Cardiac fibroblast (primary cell): Measurements from ENCODE around the gene NKAPD1.
A peak's percentile ranks its signal among the peaks of the same experiment; 100 is the strongest.

Experiments
- DNase-seq, 2 donors: peaks; one replicate each; pipeline versions ENCODE4 v3.0.0 to v3.0.0-alpha.2; 2010; ENCODE audit warnings: low read depth in 2 of 2
- H3K4me3 ChIP-seq, 2 donors: replicated peaks in 1 of 2; 1 replicate in 1 of 2; 2 replicates in 1 of 2; pipeline ENCODE4 v1.5.1; 2011; ENCODE audit warnings: low read depth in 2 of 2, low read length in 2 of 2, mild to moderate bottlenecking in 2 of 2, moderate library complexity in 1 of 2
- CTCF ChIP-seq: IDR thresholded peaks from one replicate; pipeline ENCODE4 v1.5.1; 2011; ENCODE audit warnings: low read depth, mild to moderate bottlenecking, low read length, inconsistent platforms

Gene NKAPD1

GRCh38 chr11:112051768-112052167, 22.3 kb upstream of the NKAPD1 start:
- TF ChIP-seq CTCF = no peak
- DNase-seq = no peak
- H3K4me3 ChIP-seq = no peak overlapping the region

GRCh38 chr11:112057170-112057569, 16.9 kb upstream of the NKAPD1 start:
- no peak for DNase-seq
- no peak overlapping the region for H3K4me3 ChIP-seq
- no peak for TF ChIP-seq CTCF

- H3K4me3 ChIP-seq = no peak overlapping the region
- TF ChIP-seq CTCF = no peak
- DNase-seq = no peak
These were observed 16.0 kb upstream of the NKAPD1 start for GRCh38 chr11:112058103-112058502.

- no peak for DNase-seq
- H3K4me3 ChIP-seq = no peak overlapping the region
These were observed 11.2 kb upstream of the NKAPD1 start for GRCh38 chr11:112062923-112063322.

GRCh38 chr11:112082729-112083128, 8.6 kb downstream of the NKAPD1 start:
- H3K4me3 ChIP-seq = no peak overlapping the region
- peak; percentile 18 to 71 for DNase-seq
- no peak for TF ChIP-seq CTCF

More at GRCh38 chr11:112062923-112063322, 11.2 kb upstream of the NKAPD1 start:
- no peak for TF ChIP-seq CTCF

GRCh38 chr11:112085822-112086421, 11.8 kb downstream of the NKAPD1 start:
- TF ChIP-seq CTCF = no peak
- H3K4me3 ChIP-seq = peak overlapping the region; percentile 80 to 95
- DNase-seq = peak; percentile 32 to 46
